ENCODE results near the gene ZNF346. TPM values are rescaled to one million over a fixed set of nuclear protein-coding genes. Genes with fewer than 3 reads are reported as not detected.

The ZNF346 gene
- total and polyA plus RNA-seq, 2 of the 13 experiments (the other 11 are each of a cell fraction or from before 2014, with no cell fraction given): 8.6 to 19.4 TPM

DNA sequence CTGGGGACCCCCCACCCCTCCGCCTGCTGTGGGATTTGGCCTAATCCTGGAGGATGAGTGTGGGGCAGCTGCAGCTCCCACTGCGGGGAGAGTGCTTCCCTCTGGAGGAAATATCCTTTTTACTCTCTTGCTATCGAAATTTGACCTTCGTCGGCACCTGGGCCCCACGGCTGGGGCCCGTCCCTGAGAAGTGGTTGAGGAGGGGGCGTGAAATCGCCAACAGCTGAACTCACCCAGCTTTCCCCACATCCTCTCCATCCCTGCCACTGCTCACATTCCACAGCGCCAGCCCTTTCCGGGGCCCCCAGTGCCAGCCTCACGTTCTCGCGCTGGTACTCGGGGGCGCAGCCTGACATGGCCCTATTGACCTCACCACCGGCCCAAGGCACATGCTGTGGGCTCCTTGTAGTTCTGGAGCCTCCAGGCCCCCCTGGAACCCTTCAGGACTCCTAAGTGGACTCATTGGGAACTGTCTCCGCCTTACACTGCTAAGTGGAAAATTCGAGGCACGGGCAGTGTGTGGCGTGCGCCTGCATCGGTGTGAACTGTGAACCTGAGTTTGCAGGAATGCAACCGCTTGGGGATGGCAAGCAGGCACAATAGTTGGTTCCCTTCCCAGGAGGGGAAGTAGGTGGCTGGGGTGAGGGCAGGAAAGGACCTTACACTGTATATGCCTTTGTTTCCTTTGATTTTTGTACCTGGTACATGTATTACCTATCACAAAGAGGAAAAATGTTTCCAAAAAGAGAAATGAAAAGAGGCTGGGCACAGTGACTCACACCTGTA, 83.4 kb downstream of the ZNF346 start (continued):
- TF ChIP-seq, protein P1, sequence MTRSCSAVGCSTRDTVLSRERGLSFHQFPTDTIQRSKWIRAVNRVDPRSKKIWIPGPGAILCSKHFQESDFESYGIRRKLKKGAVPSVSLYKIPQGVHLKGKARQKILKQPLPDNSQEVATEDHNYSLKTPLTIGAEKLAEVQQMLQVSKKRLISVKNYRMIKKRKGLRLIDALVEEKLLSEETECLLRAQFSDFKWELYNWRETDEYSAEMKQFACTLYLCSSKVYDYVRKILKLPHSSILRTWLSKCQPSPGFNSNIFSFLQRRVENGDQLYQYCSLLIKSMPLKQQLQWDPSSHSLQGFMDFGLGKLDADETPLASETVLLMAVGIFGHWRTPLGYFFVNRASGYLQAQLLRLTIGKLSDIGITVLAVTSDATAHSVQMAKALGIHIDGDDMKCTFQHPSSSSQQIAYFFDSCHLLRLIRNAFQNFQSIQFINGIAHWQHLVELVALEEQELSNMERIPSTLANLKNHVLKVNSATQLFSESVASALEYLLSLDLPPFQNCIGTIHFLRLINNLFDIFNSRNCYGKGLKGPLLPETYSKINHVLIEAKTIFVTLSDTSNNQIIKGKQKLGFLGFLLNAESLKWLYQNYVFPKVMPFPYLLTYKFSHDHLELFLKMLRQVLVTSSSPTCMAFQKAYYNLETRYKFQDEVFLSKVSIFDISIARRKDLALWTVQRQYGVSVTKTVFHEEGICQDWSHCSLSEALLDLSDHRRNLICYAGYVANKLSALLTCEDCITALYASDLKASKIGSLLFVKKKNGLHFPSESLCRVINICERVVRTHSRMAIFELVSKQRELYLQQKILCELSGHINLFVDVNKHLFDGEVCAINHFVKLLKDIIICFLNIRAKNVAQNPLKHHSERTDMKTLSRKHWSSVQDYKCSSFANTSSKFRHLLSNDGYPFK (CRISPR knock-in tag; IDR thresholded peaks at IDR 0.05; ENCODE audit: borderline replicate concordance): 0 out of 2 replicates have a peak, but pooled peaks have one; percentile 27
- TF ChIP-seq ZFX (CRISPR knock-in tag; IDR thresholded peaks at IDR 0.05; ENCODE audit: low read depth): peak; percentile 45; the same call in 1 of the 2 replicates
- TF ChIP-seq, protein P2, sequence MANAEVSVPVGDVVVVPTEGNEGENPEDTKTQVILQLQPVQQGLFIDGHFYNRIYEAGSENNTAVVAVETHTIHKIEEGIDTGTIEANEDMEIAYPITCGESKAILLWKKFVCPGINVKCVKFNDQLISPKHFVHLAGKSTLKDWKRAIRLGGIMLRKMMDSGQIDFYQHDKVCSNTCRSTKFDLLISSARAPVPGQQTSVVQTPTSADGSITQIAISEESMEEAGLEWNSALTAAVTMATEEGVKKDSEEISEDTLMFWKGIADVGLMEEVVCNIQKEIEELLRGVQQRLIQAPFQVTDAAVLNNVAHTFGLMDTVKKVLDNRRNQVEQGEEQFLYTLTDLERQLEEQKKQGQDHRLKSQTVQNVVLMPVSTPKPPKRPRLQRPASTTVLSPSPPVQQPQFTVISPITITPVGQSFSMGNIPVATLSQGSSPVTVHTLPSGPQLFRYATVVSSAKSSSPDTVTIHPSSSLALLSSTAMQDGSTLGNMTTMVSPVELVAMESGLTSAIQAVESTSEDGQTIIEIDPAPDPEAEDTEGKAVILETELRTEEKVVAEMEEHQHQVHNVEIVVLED (CRISPR knock-in tag; IDR thresholded peaks at IDR 0.05; ENCODE audit: borderline replicate concordance): 0 out of 2 replicates have a peak, but pooled peaks have one; percentile 21
- TF ChIP-seq, protein P3, sequence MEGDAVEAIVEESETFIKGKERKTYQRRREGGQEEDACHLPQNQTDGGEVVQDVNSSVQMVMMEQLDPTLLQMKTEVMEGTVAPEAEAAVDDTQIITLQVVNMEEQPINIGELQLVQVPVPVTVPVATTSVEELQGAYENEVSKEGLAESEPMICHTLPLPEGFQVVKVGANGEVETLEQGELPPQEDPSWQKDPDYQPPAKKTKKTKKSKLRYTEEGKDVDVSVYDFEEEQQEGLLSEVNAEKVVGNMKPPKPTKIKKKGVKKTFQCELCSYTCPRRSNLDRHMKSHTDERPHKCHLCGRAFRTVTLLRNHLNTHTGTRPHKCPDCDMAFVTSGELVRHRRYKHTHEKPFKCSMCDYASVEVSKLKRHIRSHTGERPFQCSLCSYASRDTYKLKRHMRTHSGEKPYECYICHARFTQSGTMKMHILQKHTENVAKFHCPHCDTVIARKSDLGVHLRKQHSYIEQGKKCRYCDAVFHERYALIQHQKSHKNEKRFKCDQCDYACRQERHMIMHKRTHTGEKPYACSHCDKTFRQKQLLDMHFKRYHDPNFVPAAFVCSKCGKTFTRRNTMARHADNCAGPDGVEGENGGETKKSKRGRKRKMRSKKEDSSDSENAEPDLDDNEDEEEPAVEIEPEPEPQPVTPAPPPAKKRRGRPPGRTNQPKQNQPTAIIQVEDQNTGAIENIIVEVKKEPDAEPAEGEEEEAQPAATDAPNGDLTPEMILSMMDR (CRISPR knock-in tag; IDR thresholded peaks at IDR 0.05): peak; percentile 30; the same call in 1 of the 2 replicates
- TF ChIP-seq YEATS4 (CRISPR knock-in tag; IDR thresholded peaks at IDR 0.05; ENCODE audit: borderline replicate concordance): peak; percentile 51; the same call in 1 of the 2 replicates
- peak; percentile 37; the same call in 1 of the 2 replicates for TF ChIP-seq ZFY (CRISPR knock-in tag; IDR thresholded peaks at IDR 0.05)
- TF ChIP-seq, protein P4, sequence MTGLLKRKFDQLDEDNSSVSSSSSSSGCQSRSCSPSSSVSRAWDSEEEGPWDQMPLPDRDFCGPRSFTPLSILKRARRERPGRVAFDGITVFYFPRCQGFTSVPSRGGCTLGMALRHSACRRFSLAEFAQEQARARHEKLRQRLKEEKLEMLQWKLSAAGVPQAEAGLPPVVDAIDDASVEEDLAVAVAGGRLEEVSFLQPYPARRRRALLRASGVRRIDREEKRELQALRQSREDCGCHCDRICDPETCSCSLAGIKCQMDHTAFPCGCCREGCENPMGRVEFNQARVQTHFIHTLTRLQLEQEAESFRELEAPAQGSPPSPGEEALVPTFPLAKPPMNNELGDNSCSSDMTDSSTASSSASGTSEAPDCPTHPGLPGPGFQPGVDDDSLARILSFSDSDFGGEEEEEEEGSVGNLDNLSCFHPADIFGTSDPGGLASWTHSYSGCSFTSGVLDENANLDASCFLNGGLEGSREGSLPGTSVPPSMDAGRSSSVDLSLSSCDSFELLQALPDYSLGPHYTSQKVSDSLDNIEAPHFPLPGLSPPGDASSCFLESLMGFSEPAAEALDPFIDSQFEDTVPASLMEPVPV (CRISPR knock-in tag; IDR thresholded peaks at IDR 0.05): peak; percentile 57; the same call in 1 of the 2 replicates
- TF ChIP-seq HOXA3 (CRISPR knock-in tag; IDR thresholded peaks at IDR 0.05): peak; percentile 71
- TF ChIP-seq CHD2 (IDR thresholded peaks at IDR 0.05; ENCODE audit: low read depth, low read length): peak; percentile 32; the same call in 1 of the 2 replicates
- TF ChIP-seq SRSF1 (optimal IDR thresholded peaks at IDR 0.05; ENCODE audit: low read depth, low read length): peak; percentile 66
- TF ChIP-seq ZNF274 (CRISPR knock-in tag; IDR thresholded peaks at IDR 0.05): peak; percentile 23; the same call in 1 of the 2 replicates
- no peak for TF ChIP-seq ZNF790 (CRISPR knock-in tag; IDR thresholded peaks at IDR 0.05; ENCODE audit: borderline replicate concordance)
- TF ChIP-seq ZBTB8A (CRISPR knock-in tag; IDR thresholded peaks at IDR 0.05; ENCODE audit: borderline replicate concordance, low read depth): no peak
- peak; percentile 70; the same call in 1 of the 2 replicates for TF ChIP-seq ZNF230 (CRISPR knock-in tag; IDR thresholded peaks at IDR 0.05)
- peak; percentile 95 for TF ChIP-seq HNRNPL (IDR thresholded peaks at IDR 0.05; ENCODE audit: low read depth, low read length)
- peak; percentile 25; the same call in 1 of the 2 replicates for TF ChIP-seq KAT7 (CRISPR knock-in tag; IDR thresholded peaks at IDR 0.05; ENCODE audit: borderline replicate concordance)
- 0 out of 2 replicates have a peak, but pooled peaks have one; percentile 65 for TF ChIP-seq ZNF337 (CRISPR knock-in tag; IDR thresholded peaks at IDR 0.05; ENCODE audit: borderline replicate concordance, low read depth)
- peak; percentile 48; the same call in 1 of the 2 replicates for TF ChIP-seq HOXD1 (CRISPR knock-in tag; IDR thresholded peaks at IDR 0.05)
- TF ChIP-seq TCF12 (IDR thresholded peaks at IDR 0.05): no peak
- TF ChIP-seq TCF12 (CRISPR knock-in tag; IDR thresholded peaks at IDR 0.05): no peak
- no peak for TF ChIP-seq ZNF652 (CRISPR knock-in tag; IDR thresholded peaks at IDR 0.05; ENCODE audit: borderline replicate concordance, low read depth)
